Peyer's patch (tissue), 4 donors: ENCODE results near the gene VAMP5.

Source experiments
- POLR2A ChIP-seq, 2 donors: fragments of 450-650 bp; IDR thresholded peaks; one replicate each; pipeline ENCODE4 v1.5.1; 2017; ENCODE audit warnings: antibody characterized with exemption in 2 of 2, mild to moderate bottlenecking in 2 of 2, moderate library complexity in 2 of 2
- TF ChIP-seq, protein P1 (sequence below), 6 experiments: fragments of 450-650 bp in 4 of 6; fragments of 200-600 bp in 2 of 6; sonication (generic) in 1 of 6; IDR thresholded peaks; one replicate each; pipeline ENCODE4 v1.5.1; 2017 to 2019; ENCODE audit warnings: antibody characterized with exemption in 6 of 6, mild to moderate bottlenecking in 3 of 6, moderate library complexity in 1 of 6

DNA sequence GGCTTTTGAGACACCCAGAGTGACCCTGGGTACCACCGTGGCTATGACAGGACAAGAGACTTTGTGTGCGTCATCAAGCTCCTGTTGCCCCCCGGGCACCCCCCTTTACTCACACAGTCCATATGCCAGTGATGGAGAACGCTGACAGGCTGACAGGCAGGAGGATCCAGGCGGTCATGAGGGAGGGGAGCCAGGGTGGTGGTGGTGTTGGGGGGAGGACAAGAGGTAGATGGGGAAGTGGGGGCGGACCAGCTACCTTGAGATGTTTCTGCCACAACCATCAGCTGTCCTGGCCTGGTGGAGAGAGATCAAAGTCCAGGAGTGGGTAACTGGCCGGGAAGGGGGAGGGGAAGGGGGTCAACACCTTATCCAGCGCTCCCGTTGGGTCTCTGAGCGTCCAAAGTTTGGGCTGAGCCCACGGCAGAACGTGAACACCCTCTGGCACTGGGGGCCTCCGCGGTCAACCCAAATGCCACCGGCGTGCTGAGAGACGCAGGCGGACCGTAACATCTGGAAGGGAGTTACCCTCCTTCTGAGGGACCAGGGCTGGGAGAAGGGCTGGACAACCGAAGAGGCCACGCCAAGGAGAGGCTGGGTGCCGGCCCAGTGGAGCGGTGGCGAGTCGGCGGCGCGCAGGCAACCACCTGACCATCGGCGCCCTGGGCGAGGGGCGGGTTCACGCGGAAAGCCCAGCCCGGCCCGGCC, 17.7 kb downstream of the VAMP5 start:
- TF ChIP-seq, protein P1, sequence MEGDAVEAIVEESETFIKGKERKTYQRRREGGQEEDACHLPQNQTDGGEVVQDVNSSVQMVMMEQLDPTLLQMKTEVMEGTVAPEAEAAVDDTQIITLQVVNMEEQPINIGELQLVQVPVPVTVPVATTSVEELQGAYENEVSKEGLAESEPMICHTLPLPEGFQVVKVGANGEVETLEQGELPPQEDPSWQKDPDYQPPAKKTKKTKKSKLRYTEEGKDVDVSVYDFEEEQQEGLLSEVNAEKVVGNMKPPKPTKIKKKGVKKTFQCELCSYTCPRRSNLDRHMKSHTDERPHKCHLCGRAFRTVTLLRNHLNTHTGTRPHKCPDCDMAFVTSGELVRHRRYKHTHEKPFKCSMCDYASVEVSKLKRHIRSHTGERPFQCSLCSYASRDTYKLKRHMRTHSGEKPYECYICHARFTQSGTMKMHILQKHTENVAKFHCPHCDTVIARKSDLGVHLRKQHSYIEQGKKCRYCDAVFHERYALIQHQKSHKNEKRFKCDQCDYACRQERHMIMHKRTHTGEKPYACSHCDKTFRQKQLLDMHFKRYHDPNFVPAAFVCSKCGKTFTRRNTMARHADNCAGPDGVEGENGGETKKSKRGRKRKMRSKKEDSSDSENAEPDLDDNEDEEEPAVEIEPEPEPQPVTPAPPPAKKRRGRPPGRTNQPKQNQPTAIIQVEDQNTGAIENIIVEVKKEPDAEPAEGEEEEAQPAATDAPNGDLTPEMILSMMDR (IDR thresholded peaks at IDR 0.05): no peak
- no peak for TF ChIP-seq POLR2A (IDR thresholded peaks at IDR 0.05)
